ENCODE measurements around the gene IL11.
"Not testable (repeated sequence)": the region's sequence is repeated elsewhere in the genome, so short reads cannot be mapped to it uniquely, and the experiment has no call there.

IL11 gene

GRCh38 chr19:55345101-55345817 is 25.0 kb downstream of the IL11 start:
- Histone ChIP-seq H3K36me3 (ENCODE audit: insufficient read depth, low read length) (peaks cover 16% of the 10 kb centered on the region), H3K27ac (ENCODE audit: low read depth, low read length) (no peak overlapping the region)

DNA sequence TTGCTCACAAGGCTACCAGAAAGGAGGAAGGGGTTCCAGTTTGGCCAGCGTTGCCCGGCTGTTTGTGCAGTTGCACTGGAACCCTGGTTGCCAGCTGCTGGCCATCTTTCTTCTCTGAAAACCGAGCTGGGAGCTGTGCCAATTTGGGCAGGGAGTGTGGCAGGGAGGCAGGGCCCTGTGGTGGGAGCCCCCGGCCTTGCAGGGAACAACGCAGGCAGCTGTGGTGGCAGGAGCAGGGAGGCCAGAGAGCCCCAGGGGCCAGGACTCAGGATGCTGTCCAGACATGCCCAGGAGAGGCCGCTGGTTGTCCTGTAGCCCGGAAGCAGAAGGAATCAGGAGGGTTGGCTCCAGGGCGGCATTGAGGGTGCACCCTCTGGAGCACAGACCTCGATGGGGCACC is 25.8 kb downstream of the IL11 start:
- H3K27ac ChIP-seq (ENCODE audit: low read depth, low read length): no peak overlapping the region
- H3K9ac ChIP-seq (ENCODE audit: low read length): no peak overlapping the region

More at GRCh38 chr19:55345101-55345817, 25.0 kb downstream of the IL11 start:
- Histone ChIP-seq H3K4me1 (ENCODE audit: insufficient read depth, low read length) (peaks cover 11% of the 10 kb centered on the region), H3K4me3 (ENCODE audit: low read depth in 1 of 2, low read length in 2 of 2) (no peak overlapping the region), H3K9me3 (ENCODE audit: low read length) (no peaks in the 10 kb centered on the region), H3K27me3 (ENCODE audit: control insufficient read depth in 1 of 2, insufficient read depth in 2 of 2, low read length in 2 of 2) (no peaks in the 10 kb centered on the region), H3K9ac (ENCODE audit: low read length) (no peak overlapping the region)

GRCh38 chr19:55341595-55342531 is 28.4 kb downstream of the IL11 start:
- peaks cover 16% of the 10 kb centered on the region for H3K36me3 ChIP-seq (ENCODE audit: insufficient read depth, low read length)
- no peaks in the 10 kb centered on the region for H3K27me3 ChIP-seq (ENCODE audit: control insufficient read depth in 1 of 2, insufficient read depth in 2 of 2, low read length in 2 of 2)
- H3K4me3 ChIP-seq (ENCODE audit: low read depth in 1 of 2, low read length in 2 of 2): peak overlapping the region in 1 of 2 donors; percentile 86
- no peak overlapping the region for H3K27ac ChIP-seq (ENCODE audit: low read depth, low read length)
- no peaks in the 10 kb centered on the region for H3K9me3 ChIP-seq (ENCODE audit: low read length)
- H3K9ac ChIP-seq (ENCODE audit: low read length): no peak overlapping the region
- H3K4me1 ChIP-seq (ENCODE audit: insufficient read depth, low read length): peaks cover 19% of the 10 kb centered on the region

More for the DNA sequence above, 25.8 kb downstream of the IL11 start:
- H3K27me3 ChIP-seq (ENCODE audit: control insufficient read depth in 1 of 2, insufficient read depth in 2 of 2, low read length in 2 of 2): no peaks in the 10 kb centered on the region
- H3K36me3 ChIP-seq (ENCODE audit: insufficient read depth, low read length): peaks cover 16% of the 10 kb centered on the region
- peaks cover 11% of the 10 kb centered on the region for H3K4me1 ChIP-seq (ENCODE audit: insufficient read depth, low read length)
- no peak overlapping the region for H3K4me3 ChIP-seq (ENCODE audit: low read depth in 1 of 2, low read length in 2 of 2)
- H3K9me3 ChIP-seq (ENCODE audit: low read length): no peaks in the 10 kb centered on the region

DNA sequence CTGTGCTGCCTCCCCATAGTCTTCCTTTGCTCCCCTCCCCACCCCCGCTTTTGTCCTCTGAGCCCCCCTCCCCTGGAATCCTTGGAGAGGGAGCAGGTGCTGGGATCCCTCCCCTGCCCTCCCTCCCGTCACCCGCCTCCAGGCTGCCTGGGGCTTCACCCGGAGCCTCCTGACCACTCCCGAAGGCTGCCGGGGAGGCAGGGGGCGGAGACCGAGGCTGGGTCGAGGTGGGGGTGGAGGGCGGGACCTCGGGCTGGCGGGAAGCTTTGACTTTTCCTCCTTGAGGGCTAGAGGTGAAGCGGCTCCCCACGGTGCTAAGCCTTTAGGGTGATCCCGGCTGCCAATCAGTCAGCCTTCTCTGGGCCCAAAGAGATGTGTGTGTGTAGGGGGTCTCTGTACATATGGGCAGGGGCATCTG is 29.1 kb downstream of the IL11 start:
- peaks cover 16% of the 10 kb centered on the region for H3K36me3 ChIP-seq (ENCODE audit: insufficient read depth, low read length)
- H3K4me3 ChIP-seq (ENCODE audit: low read depth in 1 of 2, low read length in 2 of 2): peak overlapping the region; percentile 86 to 95
- H3K27ac ChIP-seq (ENCODE audit: low read depth, low read length): peak overlapping the region; percentile 76
- peak overlapping the region; percentile 90 for H3K9ac ChIP-seq (ENCODE audit: low read length)
- H3K27me3 ChIP-seq (ENCODE audit: control insufficient read depth in 1 of 2, insufficient read depth in 2 of 2, low read length in 2 of 2): no peaks in the 10 kb centered on the region
- H3K9me3 ChIP-seq (ENCODE audit: low read length): no peaks in the 10 kb centered on the region
- peaks cover 19% of the 10 kb centered on the region for H3K4me1 ChIP-seq (ENCODE audit: insufficient read depth, low read length)

DNA sequence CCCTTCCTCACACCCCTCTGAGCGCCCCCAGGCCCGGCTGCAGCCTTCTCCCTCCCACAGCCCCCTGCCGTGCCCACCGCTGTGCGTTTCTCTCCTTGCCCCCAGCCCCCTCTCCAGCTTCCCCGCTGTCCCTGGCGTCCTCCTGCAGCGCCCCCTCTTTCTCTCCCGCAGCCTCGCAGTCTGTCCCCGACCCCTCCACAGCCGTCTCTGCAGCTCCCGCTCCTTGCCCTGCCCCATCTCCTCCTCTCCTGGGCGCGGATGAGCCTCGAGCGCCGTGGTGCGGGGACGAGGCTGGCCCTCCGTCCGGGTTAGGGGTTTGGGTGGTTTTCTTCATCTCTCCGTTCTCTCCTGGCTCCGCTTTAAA is 29.5 kb downstream of the IL11 start:
- Histone ChIP-seq H3K4me1 (ENCODE audit: insufficient read depth, low read length) (peaks cover 19% of the 10 kb centered on the region), H3K4me3 (ENCODE audit: low read depth in 1 of 2, low read length in 2 of 2) (peak overlapping the region; percentile 86 to 95), H3K27ac (ENCODE audit: low read depth, low read length) (peak overlapping the region; percentile 76), H3K27me3 (ENCODE audit: control insufficient read depth in 1 of 2, insufficient read depth in 2 of 2, low read length in 2 of 2) (no peaks in the 10 kb centered on the region), H3K36me3 (ENCODE audit: insufficient read depth, low read length) (peaks cover 16% of the 10 kb centered on the region), H3K9ac (ENCODE audit: low read length) (peak overlapping the region; percentile 90), H3K9me3 (ENCODE audit: low read length) (no peaks in the 10 kb centered on the region)

- H3K27ac ChIP-seq (ENCODE audit: low read depth, low read length): peak overlapping the region; percentile 76
- H3K36me3 ChIP-seq (ENCODE audit: insufficient read depth, low read length): peaks cover 16% of the 10 kb centered on the region
- H3K9ac ChIP-seq (ENCODE audit: low read length): peak overlapping the region; percentile 90
- H3K4me1 ChIP-seq (ENCODE audit: insufficient read depth, low read length): peaks cover 19% of the 10 kb centered on the region
- H3K9me3 ChIP-seq (ENCODE audit: low read length): no peaks in the 10 kb centered on the region
- H3K4me3 ChIP-seq (ENCODE audit: low read depth in 1 of 2, low read length in 2 of 2): peak overlapping the region; percentile 86 to 95
- no peaks in the 10 kb centered on the region for H3K27me3 ChIP-seq (ENCODE audit: control insufficient read depth in 1 of 2, insufficient read depth in 2 of 2, low read length in 2 of 2)
Measured at GRCh38 chr19:55339889-55340783, 30.1 kb downstream of the IL11 start.

GRCh38 chr19:55339105-55339888 is 31.0 kb downstream of the IL11 start, which contains the start of gene KMT5C:
TSS of gene KMT5C (plus strand) at chr19:55339876. CDS start at chr19:55341937, 2,061 bp downstream.
- Histone ChIP-seq H3K27ac (ENCODE audit: low read depth, low read length) (peak within 1 kb of the TSS; percentile 76), H3K9me3 (ENCODE audit: low read length) (no peaks in the 10 kb centered on the region), H3K27me3 (ENCODE audit: control insufficient read depth in 1 of 2, insufficient read depth in 2 of 2, low read length in 2 of 2) (no peaks in the 10 kb centered on the region), H3K4me3 (ENCODE audit: low read depth in 1 of 2, low read length in 2 of 2) (peak within 1 kb of the TSS; percentile 86 to 95), H3K4me1 (ENCODE audit: insufficient read depth, low read length) (peaks cover 19% of the 10 kb centered on the region), H3K36me3 (ENCODE audit: insufficient read depth, low read length) (peaks cover 16% of the 10 kb centered on the region), H3K9ac (ENCODE audit: low read length) (peak within 1 kb of the TSS; percentile 90)

GRCh38 chr19:55336101-55336500 is 34.2 kb downstream of the IL11 start:
- Histone ChIP-seq H3K27ac (ENCODE audit: low read depth, low read length) (no peak overlapping the region), H3K27me3 (ENCODE audit: control insufficient read depth in 1 of 2, insufficient read depth in 2 of 2, low read length in 2 of 2) (no peaks in the 10 kb centered on the region), H3K4me3 (ENCODE audit: low read depth in 1 of 2, low read length in 2 of 2) (no peak overlapping the region), H3K9ac (ENCODE audit: low read length) (no peak overlapping the region), H3K4me1 (ENCODE audit: insufficient read depth, low read length) (peaks cover 14% of the 10 kb centered on the region), H3K36me3 (ENCODE audit: insufficient read depth, low read length) (no peaks in the 10 kb centered on the region), H3K9me3 (ENCODE audit: low read length) (no peaks in the 10 kb centered on the region)

DNA sequence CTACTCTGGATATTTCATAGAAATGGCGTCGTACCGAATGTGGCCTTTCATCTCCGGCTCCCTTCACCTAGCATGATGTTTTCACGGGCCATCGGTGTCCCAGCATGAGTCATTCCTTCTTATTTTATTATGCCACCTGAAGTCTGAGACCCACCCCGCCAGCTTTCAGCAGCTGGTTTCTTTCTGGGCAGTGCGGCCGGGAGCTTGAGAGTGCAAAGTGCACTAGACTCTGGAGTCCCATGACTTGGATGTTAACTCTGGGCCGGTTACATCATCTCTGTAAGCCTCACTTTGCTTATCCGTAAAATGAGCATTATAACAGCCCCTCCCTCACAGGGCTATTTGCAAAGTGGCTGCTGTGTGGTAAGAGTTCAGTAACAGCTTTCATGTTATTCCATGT is 36.4 kb downstream of the IL11 start:
- Histone ChIP-seq H3K27ac (ENCODE audit: low read depth, low read length) (no peak overlapping the region), H3K4me3 (ENCODE audit: low read depth in 1 of 2, low read length in 2 of 2) (no peak overlapping the region), H3K9me3 (ENCODE audit: low read length) (no peaks in the 10 kb centered on the region), H3K9ac (ENCODE audit: low read length) (no peak overlapping the region), H3K36me3 (ENCODE audit: insufficient read depth, low read length) (no peaks in the 10 kb centered on the region), H3K4me1 (ENCODE audit: insufficient read depth, low read length) (peaks cover 7% of the 10 kb centered on the region), H3K27me3 (ENCODE audit: control insufficient read depth in 1 of 2, insufficient read depth in 2 of 2, low read length in 2 of 2) (no peaks in the 10 kb centered on the region)

GRCh38 chr19:55329791-55330190 is 40.5 kb downstream of the IL11 start:
- not testable (repeated sequence) for H3K27me3 ChIP-seq (ENCODE audit: control insufficient read depth in 1 of 2, insufficient read depth in 2 of 2, low read length in 2 of 2); H3K36me3 ChIP-seq (ENCODE audit: insufficient read depth, low read length); H3K4me3 ChIP-seq (ENCODE audit: low read depth in 1 of 2, low read length in 2 of 2); H3K9me3 ChIP-seq (ENCODE audit: low read length); H3K4me1 ChIP-seq (ENCODE audit: insufficient read depth, low read length); H3K27ac ChIP-seq (ENCODE audit: low read depth, low read length); H3K9ac ChIP-seq (ENCODE audit: low read length)
